AG08396 (cell line): ENCODE results near the gene ELAVL2.

ENCODE experiments used
- DNase-seq: peaks from one replicate; pipeline ENCODE4 v3.0.0; 2012; ENCODE audit warnings: low spot score, mixed read lengths

The ELAVL2 gene

GRCh38 chr9:23721466-23721865 lies 104.6 kb downstream of the ELAVL2 start:
- DNase-seq, result no peak

DNA sequence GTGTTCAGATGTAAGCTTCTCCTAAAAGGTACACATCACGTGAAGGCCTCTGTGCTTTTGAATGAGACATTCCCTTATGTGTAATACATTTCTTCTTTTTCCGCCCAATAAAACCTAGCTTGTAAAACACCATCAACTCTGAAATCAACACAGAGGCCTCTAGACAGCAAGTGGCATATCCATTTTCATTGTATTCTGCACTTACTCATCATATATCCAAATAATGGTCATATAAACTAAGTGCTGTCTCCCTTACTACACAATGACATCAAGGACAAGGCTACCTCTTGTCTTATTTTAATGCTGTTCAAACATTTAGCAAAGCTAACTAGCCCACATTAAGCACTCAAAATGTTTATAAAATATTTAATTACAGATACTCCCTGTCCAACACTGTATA lies 108.5 kb downstream of the ELAVL2 start:
- DNase-seq, result no peak

GRCh38 chr9:23707249-23707648 lies 118.8 kb downstream of the ELAVL2 start:
- no peak for DNase-seq

DNA sequence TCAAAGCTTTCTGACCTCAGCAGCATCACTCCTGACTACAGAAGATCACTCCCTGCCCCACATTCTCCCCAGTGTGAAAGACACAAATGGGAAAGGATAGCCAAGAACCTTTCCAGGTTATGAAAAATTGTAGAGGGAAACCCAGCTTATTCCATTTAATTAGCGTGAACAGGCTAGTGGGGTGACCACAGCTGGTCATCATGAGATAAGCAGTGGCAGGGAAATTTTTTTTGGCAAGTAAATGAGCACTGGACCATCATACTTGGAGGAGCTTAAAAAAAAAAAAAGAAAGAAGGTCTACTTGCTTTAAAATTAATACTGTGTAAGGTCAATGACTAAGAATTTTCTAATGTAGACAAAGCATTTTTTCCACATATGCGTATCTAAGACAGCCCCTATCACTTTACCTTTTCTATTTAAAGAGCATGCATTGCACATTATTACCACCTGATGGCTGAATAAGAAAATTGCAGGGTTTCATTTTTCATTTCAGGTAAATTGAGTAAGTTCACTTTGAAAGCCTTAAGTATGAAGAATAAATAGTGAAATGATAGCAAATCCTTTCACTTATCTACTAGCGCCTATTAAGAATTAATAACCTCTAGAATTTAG lies 123.6 kb downstream of the ELAVL2 start:
- no peak for DNase-seq

GRCh38 chr9:23701291-23701690 lies 124.7 kb downstream of the ELAVL2 start:
- DNase-seq, result no peak

- no peak for DNase-seq
Observed at GRCh38 chr9:23700359-23700758, 125.7 kb downstream of the ELAVL2 start.

DNA sequence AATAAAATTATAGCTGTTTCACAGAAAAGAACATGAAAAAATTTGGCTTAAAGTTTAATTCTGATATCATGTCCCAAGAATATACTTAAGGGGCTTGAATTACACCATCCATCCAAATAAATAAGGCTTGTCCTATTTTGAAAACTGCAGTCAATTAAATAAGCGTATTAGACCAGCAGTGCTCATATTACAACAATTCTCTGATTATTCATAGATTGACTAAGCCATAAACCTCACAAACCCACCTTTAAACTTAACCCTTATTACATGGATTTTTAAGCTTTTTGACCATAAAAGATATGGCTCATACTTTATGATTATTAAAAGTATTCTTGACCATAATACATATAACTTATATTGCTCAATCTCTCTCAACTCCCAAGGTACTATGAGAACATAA lies 127.9 kb downstream of the ELAVL2 start:
- no peak for DNase-seq

GRCh38 chr9:23695572-23695971 lies 130.5 kb downstream of the ELAVL2 start:
- DNase-seq, result no peak

GRCh38 chr9:23693374-23693773 lies 132.7 kb downstream of the ELAVL2 start:
- DNase-seq, result no peak

GRCh38 chr9:23686896-23687295 lies 139.1 kb downstream of the ELAVL2 start:
- no peak for DNase-seq

DNA sequence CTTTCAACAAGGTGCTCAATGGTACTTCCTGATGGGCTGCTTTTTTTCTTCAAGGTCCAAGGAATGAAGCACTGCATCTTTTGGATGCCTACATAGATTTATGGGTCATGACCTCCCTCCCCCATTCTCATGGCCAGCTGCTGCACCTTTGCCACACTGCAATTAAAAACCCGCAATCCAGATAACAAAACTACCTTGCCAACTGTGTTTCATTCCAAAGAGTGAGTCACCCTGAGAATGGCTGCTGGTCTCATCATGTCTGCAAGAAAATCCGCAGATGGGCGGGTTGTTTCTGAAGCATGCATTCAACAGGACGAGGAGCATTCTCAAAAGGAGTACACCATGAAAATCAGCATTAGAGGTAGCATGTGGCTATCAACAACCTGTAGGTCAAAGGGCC lies 139.8 kb downstream of the ELAVL2 start:
- no peak for DNase-seq

DNA sequence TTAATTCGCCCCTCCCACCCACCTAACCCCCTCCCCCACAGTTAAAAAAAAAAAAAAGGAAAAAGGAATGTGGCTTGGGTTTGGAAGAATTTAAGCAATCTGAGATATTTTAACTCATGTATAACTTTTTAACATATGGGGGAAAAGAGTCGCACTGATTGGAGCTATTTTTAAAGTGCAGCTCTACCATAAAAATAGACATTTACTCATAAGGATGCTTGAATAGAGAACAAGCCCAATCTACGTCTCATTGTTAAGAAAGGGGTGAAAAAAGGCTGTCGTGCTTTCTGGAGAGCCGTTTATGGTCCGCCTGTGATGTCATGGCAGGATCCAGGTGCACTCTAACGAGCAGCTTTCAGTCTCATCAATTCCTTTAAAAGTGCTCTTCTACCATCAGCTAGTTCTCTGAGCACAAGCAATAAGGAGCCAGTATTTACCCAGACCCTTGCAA lies 142.4 kb downstream of the ELAVL2 start:
- DNase-seq, result no peak

- DNase-seq, result no peak
Observed at GRCh38 chr9:23682891-23683431, 143.1 kb downstream of the ELAVL2 start.

- no peak for DNase-seq
Observed at GRCh38 chr9:23682352-23682751, 143.7 kb downstream of the ELAVL2 start.

- no peak for DNase-seq
Observed at GRCh38 chr9:23677446-23677845, 148.6 kb downstream of the ELAVL2 start.

GRCh38 chr9:23674016-23674585 lies 151.9 kb downstream of the ELAVL2 start:
- DNase-seq, result no peak

GRCh38 chr9:23672151-23672550 lies 153.9 kb downstream of the ELAVL2 start:
- no peak for DNase-seq

DNA sequence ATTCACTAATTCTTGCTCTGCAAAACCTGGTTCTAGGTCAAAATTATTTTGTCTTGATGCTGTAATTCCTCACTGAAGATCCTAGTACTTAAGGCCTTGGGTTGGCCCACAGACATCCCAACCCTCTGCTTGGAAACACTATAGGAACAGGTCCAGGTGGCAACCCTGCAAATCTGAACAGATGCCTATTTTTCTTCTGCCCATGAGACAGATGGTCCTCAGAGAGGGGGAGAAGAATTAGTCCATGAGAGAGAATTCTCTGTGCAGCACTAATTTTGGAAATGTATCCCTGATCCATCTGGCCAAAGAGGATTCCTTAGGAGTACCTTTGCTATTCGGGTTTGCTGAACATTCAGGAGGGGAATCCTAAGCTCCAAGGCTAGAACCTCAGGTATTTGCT lies 156.3 kb downstream of the ELAVL2 start:
- DNase-seq, result no peak

GRCh38 chr9:23665635-23666034 lies 160.4 kb downstream of the ELAVL2 start:
- DNase-seq, result no peak

DNA sequence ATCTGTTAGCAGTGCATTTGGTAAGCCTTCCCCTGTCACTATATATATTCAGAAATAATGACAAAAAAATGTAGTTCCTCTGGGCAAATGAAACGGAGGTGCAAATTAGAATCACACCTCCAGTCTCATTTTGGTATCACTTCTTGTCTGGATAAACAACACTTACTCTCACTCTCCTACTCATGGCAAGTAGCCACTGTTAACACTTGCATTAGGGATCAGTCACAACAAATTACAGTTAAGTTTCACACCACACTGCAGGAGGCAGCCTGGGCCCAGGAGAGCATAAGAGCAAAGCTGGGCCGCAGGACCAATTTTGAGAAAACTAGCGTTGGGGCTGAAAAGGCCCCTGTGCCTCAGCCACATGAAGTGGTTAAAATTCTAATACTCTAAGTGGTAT lies 161.0 kb downstream of the ELAVL2 start:
- DNase-seq, result no peak

GRCh38 chr9:23663946-23664345 lies 162.1 kb downstream of the ELAVL2 start:
- no peak for DNase-seq

- no peak for DNase-seq
Observed at GRCh38 chr9:23663536-23663935, 162.5 kb downstream of the ELAVL2 start.

DNA sequence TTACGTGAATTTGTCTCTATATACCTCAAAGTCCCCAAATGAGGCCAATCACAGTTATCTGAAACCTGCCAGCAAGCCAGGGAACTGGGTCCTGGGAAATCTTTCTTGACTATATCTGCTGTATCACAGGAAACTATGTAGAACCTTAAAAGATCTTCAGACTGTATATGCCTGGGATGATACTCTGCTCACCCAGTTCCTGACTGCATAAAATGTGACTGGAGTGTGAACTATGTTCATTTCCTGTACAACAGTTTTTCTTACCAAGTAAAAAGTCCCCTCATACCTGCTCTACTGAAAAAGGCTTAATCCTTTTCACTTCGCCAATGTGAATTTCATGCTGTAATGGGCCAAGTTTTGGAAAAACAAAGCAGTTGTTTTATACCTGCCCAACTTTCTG lies 162.9 kb downstream of the ELAVL2 start:
- no peak for DNase-seq

DNA sequence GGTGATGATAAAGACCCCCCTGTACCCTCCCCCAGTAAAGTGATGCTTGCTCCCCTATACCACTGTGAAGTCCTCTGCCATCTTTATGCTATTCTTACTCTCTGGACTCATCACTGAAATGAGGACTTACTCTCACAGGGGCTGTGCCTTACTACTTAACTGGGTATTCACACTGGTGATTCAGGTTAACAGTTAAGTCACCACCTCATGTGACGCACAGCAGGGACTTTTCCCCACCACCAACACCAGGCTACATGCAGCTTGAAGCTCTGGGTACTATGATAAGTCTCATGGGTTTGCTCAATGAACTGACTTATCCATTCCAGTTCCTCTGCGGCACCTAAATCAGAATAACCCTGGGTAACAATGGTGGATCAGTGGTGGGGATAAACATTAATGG lies 163.7 kb downstream of the ELAVL2 start:
- DNase-seq, result no peak
